Esophagus squamous epithelium (tissue), 5 donors: ENCODE data around the gene ATN1. TPM values are rescaled to one million over a fixed set of nuclear protein-coding genes. Genes with fewer than 3 reads are reported as not detected.
"Not testable (repeated sequence)": the region's sequence is repeated elsewhere in the genome, so short reads cannot be mapped to it uniquely, and the experiment has no call there.

Experiments
- DNase-seq: peaks from one replicate; lab custom pipeline; 2025; lab: John Stamatoyannopoulos, UW
- H3K27ac ChIP-seq, 4 donors: fragments of 200-600 bp; sonication (generic); one replicate each; pipeline ENCODE4 v1.5.1; 2016 to 2019; ENCODE audit warnings: mild to moderate bottlenecking in 1 of 4
- H3K27me3 ChIP-seq, 4 donors: fragments of 200-600 bp; sonication (generic); 1 replicate in 3 of 4; 2 replicates in 1 of 4; pipeline versions ENCODE4 v1.5.1 to v1.6.0; 2017 to 2021; ENCODE audit warnings: antibody characterized with exemption in 1 of 4
- H3K36me3 ChIP-seq, 3 donors: fragments of 200-600 bp; sonication (generic); one replicate each; pipeline ENCODE4 v1.5.1; 2016 to 2019
- H3K4me1 ChIP-seq, 3 donors: fragments of 200-600 bp; sonication (generic); one replicate each; pipeline ENCODE4 v1.5.1; 2017 to 2019
- H3K4me3 ChIP-seq, 4 donors: fragments of 200-600 bp; sonication (generic); 1 replicate in 3 of 4; 2 replicates in 1 of 4; pipeline ENCODE4 v1.5.1; 2016 to 2019; ENCODE audit warnings: mild to moderate bottlenecking in 2 of 4, moderate library complexity in 1 of 4
- H3K9me3 ChIP-seq, 3 donors: fragments of 200-600 bp; sonication (generic); one replicate each; pipeline ENCODE4 v1.5.1; 2016 to 2019
- POLR2A ChIP-seq, 4 donors: fragments of 450-650 bp; IDR thresholded peaks; one replicate each; pipeline ENCODE4 v1.6.1; 2017; ENCODE audit warnings: antibody characterized with exemption in 4 of 4, mild to moderate bottlenecking in 4 of 4, moderate library complexity in 3 of 4
- WGBS, 2 donors: methylation state at CpG; one replicate each; pipeline ENCODE4 v1.1.5; 2018; 5-methylcytosine and 5-hydroxymethylcytosine counted together
- intact Hi-C: fragments of 100-400 bp; cut with DNase I; formaldehyde crosslinking; loops from one replicate; pipeline ENCODE4 v1.15.0; 2022
- total RNA-seq, 4 donors: library from RNA; depleted of rRNA; stranded (reverse); fragments of >200 nt; gene quantifications; one replicate each; pipeline ENCODE4 v1.1.0, GENCODE V29; 2016
- TF ChIP-seq, protein P1 (sequence below), 6 experiments: fragments of 450-650 bp in 4 of 6; fragments of 200-600 bp in 2 of 6; sonication (generic) in 2 of 6; IDR thresholded peaks; one replicate each; pipeline ENCODE4 v1.5.1; 2016 to 2019; ENCODE audit warnings: antibody characterized with exemption in 6 of 6, mild to moderate bottlenecking in 4 of 6, moderate library complexity in 4 of 6
- donor health status: DM: yes; HTN: yes; CAD: no.

ATN1 gene
- total RNA-seq, 4 donors from 2014 or later = 12.2 to 28.8 (median 22.2) TPM

DNA sequence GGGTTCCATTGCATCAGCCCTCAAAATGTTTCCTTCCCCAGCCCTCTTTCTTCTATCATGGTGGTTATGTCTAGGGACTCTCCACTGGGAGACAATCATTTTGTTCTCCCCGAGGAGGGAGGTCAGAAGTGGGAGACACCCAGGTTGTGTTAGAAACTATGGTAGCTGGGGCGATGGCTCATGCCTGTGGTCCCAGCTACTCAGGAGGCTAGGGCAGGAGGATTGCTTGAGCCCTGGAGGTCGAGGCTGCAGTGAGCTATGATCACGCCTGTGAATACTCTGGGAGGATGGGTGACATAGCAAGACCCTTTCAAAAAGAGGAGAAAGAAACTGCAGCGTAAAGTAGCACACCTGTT lies 36.1 kb upstream of the ATN1 start:
- WGBS, 2 donors = 79 to 97% methylated on average over 4 to 5 of the region's 5 CpGs
- Histone ChIP-seq H3K9me3 (no peaks in the 10 kb centered on the region), H3K4me1 (peaks cover 3 to 40% (median 6%) of the 10 kb centered on the region in 3 donors), H3K36me3 (no peaks in the 10 kb centered on the region), H3K27me3 (no peaks in the 10 kb centered on the region), H3K27ac (peak overlapping the region; percentile 86 to 92 (median 88)), H3K4me3 (peak overlapping the region; percentile 29 to 61 (median 50))
- TF ChIP-seq POLR2A (IDR thresholded peaks at IDR 0.05) = no peak
- TF ChIP-seq, protein P1, sequence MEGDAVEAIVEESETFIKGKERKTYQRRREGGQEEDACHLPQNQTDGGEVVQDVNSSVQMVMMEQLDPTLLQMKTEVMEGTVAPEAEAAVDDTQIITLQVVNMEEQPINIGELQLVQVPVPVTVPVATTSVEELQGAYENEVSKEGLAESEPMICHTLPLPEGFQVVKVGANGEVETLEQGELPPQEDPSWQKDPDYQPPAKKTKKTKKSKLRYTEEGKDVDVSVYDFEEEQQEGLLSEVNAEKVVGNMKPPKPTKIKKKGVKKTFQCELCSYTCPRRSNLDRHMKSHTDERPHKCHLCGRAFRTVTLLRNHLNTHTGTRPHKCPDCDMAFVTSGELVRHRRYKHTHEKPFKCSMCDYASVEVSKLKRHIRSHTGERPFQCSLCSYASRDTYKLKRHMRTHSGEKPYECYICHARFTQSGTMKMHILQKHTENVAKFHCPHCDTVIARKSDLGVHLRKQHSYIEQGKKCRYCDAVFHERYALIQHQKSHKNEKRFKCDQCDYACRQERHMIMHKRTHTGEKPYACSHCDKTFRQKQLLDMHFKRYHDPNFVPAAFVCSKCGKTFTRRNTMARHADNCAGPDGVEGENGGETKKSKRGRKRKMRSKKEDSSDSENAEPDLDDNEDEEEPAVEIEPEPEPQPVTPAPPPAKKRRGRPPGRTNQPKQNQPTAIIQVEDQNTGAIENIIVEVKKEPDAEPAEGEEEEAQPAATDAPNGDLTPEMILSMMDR (IDR thresholded peaks at IDR 0.05) = no peak
- intact Hi-C loops = no loop called here
- no peak for DNase-seq

DNA sequence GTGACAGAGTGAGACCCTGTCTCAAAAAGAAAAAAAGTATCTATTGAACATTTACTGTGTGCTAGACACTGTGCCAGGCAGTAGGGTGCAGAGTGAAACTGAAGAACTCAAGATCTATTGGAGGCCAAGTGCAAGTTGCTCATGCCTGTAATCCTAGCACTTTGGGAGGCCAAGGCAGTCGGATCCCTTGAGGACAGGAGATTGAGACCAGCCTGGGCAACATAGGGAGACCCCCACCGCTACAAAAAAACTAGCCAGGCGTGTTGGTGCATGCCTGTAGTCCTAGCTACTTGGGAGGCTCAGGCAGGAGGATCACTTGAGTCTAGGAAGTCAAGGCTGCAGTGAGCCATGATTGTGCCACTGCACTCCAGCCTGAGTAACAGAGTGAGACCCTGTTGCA lies 35.1 kb upstream of the ATN1 start:
- H3K27me3 ChIP-seq, H3K9me3 ChIP-seq, DNase-seq, H3K36me3 ChIP-seq, intact Hi-C loops, H3K4me3 ChIP-seq, H3K27ac ChIP-seq: not testable (repeated sequence)
- peaks cover 3 to 29% (median 6%) of the 10 kb centered on the region in 3 donors for H3K4me1 ChIP-seq
- WGBS, 2 donors = 75 to 93% methylated on average over 3 of the region's 3 CpGs

DNA sequence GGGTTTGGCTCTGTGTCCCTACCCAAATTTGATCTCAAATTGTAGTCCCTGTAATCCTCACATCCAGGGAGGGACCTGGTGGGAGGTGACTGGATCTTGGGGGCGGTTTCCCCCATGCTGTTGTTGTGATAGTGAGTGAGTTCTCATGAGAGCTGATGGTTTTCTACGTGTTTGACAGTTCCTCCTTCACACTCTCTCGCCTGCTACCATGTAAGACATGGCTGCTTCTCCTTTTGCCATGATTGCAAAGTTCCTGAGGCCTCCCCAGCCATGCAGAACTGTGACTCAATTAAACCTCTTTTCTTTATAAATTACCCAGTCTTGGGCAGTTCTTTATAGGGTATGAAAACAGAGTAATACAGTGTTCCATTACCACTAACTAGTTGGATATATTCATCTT lies 33.4 kb upstream of the ATN1 start:
- WGBS, 2 donors = 72 to 91% methylated on average over 3 of the region's 3 CpGs
- TF ChIP-seq, protein P1 (IDR thresholded peaks at IDR 0.05) = no peak
- TF ChIP-seq POLR2A (IDR thresholded peaks at IDR 0.05) = no peak
- no peaks in the 10 kb centered on the region for H3K36me3 ChIP-seq
- no peak for DNase-seq
- H3K4me1 ChIP-seq = peaks cover 3 to 15% (median 3%) of the 10 kb centered on the region in 3 donors
- H3K9me3 ChIP-seq = no peaks in the 10 kb centered on the region
- H3K27ac ChIP-seq = no peak overlapping the region
- H3K4me3 ChIP-seq = no peak overlapping the region
- H3K27me3 ChIP-seq = no peaks in the 10 kb centered on the region
- intact Hi-C loops = no loop called here

DNA sequence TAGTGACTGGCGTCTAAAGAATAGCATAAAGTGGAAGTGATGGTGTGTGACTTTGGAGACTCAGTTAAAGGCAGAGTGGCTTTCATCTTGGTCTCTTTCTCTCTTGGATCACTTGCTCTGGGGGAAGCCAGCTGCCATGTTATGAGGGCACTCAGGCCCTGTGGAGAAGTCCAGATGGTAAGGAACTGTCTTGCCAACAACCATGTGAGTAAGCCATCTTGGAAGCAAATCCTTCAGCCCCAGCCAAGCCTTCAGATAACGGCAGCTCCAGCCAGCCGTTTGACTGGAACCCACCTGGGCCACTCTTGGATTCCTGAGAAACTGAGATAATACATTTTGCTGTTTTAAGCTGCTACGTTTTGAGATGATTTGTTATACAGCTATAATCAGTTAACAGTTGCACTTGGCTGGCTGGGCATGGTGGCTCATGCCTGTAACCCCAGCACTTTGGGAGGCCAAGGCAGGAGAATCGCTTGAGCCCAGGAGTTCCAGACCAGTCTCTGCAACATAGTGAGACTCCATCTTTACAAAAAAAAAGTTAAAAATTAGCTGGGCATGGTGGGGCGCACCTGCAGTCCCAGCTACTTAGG lies 30.8 kb upstream of the ATN1 start:
- H3K4me1 ChIP-seq = peaks cover 0 to 11% (median 0%) of the 10 kb centered on the region in 3 donors
- TF ChIP-seq, protein P1 (IDR thresholded peaks at IDR 0.05) = no peak
- TF ChIP-seq POLR2A (IDR thresholded peaks at IDR 0.05) = no peak
- H3K9me3 ChIP-seq = no peaks in the 10 kb centered on the region
- H3K4me3 ChIP-seq = no peak overlapping the region
- no peak for DNase-seq
- intact Hi-C loops = no loop called here
- H3K27me3 ChIP-seq = no peaks in the 10 kb centered on the region
- H3K27ac ChIP-seq = no peak overlapping the region
- WGBS, 2 donors = 69 to 81% methylated on average over 6 of the region's 6 CpGs
- H3K36me3 ChIP-seq = no peaks in the 10 kb centered on the region

DNA sequence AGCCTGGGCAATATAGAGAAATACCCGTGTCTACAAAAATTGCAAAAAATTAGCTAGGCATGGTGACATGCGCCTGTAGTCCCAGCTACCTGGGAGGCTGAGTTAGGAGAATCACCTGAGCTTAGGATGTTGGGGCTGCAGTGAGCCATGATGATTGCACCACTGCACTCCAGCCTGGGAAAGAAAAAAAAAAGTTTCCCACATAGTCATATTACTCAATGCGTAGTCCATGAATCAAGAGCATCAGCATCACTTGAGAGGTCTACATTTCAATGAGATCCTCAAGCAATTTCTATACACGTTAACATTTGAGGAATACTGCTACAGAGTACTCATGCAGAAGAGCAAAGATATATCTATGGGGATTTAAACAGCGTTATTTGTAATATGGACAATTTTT lies 28.3 kb upstream of the ATN1 start:
- Histone ChIP-seq H3K9me3 (no peaks in the 10 kb centered on the region), H3K4me1 (peaks cover 0 to 16% (median 3%) of the 10 kb centered on the region in 3 donors), H3K36me3 (no peaks in the 10 kb centered on the region), H3K27me3 (no peaks in the 10 kb centered on the region), H3K27ac (no peak overlapping the region), H3K4me3 (no peak overlapping the region)
- TF ChIP-seq, protein P1 (IDR thresholded peaks at IDR 0.05) = no peak
- WGBS, 2 donors = 68 to 73% methylated on average over 4 to 5 of the region's 5 CpGs
- no peak for DNase-seq
- intact Hi-C loops = no loop called here
